T-helper 2 cell (primary cell): ENCODE measurements around the gene ERVV-1.
"Not testable (repeated sequence)": the region's sequence is repeated elsewhere in the genome, so short reads cannot be mapped to it uniquely, and the experiment has no call there.

Source experiments
- DNase-seq, 5 experiments: peaks; one replicate each; pipeline versions ENCODE4 v3.0.0 to v3.0.0-alpha.2; 2012 to 2022

ERVV-1 gene

GRCh38 chr19:53028306-53028705 is 14.6 kb downstream of the ERVV-1 start:
- DNase-seq, result not testable (repeated sequence)

- no peak for DNase-seq
Observed at GRCh38 chr19:53034054-53034453, 20.3 kb downstream of the ERVV-1 start.

- DNase-seq, result no peak
Observed at GRCh38 chr19:53034948-53035675, 21.4 kb downstream of the ERVV-1 start.

- DNase-seq, result no peak
Observed at GRCh38 chr19:53037101-53038097, 23.7 kb downstream of the ERVV-1 start.

GRCh38 chr19:53041366-53041765 is 27.6 kb downstream of the ERVV-1 start:
- DNase-seq, result no peak

- no peak for DNase-seq
Observed at GRCh38 chr19:53045536-53045935, 31.8 kb downstream of the ERVV-1 start.

- DNase-seq, result no peak
Observed at GRCh38 chr19:53047379-53047778, 33.7 kb downstream of the ERVV-1 start.

GRCh38 chr19:53055117-53055516 is 41.4 kb downstream of the ERVV-1 start:
- DNase-seq, result no peak

GRCh38 chr19:53057904-53058580 is 44.3 kb downstream of the ERVV-1 start:
- DNase-seq, result no peak
